A673 (cell line): ENCODE results near the gene PDGFD. TPM values are rescaled to one million over a fixed set of nuclear protein-coding genes. Genes with fewer than 3 reads are reported as not detected.

ENCODE experiments used
- BruUV-seq: library from RNA; stranded (reverse); fragments of 400-500 nt; replicated peaks from 2 replicates; lab custom pipeline; 2021; lab: Mats Ljungman, UMichigan
- CTCF ChIA-PET: fragments of 300-600 bp; sonication (Branson Sonifier 250); formaldehyde crosslinking; loops from one replicate; lab custom pipeline; 2022; ENCODE audit warnings: antibody characterized with exemption; lab: Charles Lee
- POLR2A ChIA-PET: fragments of 300-600 bp; sonication (Branson Sonifier 250); formaldehyde crosslinking; loops from one replicate; lab custom pipeline; 2022; ENCODE audit warnings: antibody characterized with exemption; ENCODE audit not compliant: low non-redundant PET; lab: Charles Lee
- DNase-seq: peaks from one replicate; pipeline ENCODE4 v3.0.0-alpha.2; 2015; ENCODE audit warnings: low spot score
- H3K27ac ChIP-seq: fragments of 200-600 bp; sonication (generic); 2 replicates; pipeline ENCODE4 v1.5.1; 2016; ENCODE audit warnings: mixed run types, low read depth, mild to moderate bottlenecking, mixed read lengths, antibody characterized with exemption, low read length; ENCODE audit not compliant: poor library complexity, severe bottlenecking
- H3K27me3 ChIP-seq: fragments of 200-600 bp; sonication (generic); replicated peaks from 2 replicates; pipeline ENCODE4 v1.6.1; 2017; ENCODE audit warnings: mixed run types, low read depth, mild to moderate bottlenecking, mixed read lengths, antibody characterized with exemption, low read length; ENCODE audit not compliant: insufficient read depth, poor library complexity
- H3K36me3 ChIP-seq: fragments of 200-600 bp; sonication (generic); 2 replicates; pipeline ENCODE4 v1.6.1; 2016; ENCODE audit warnings: mixed run types, mild to moderate bottlenecking, mixed read lengths, antibody characterized with exemption, low read length; ENCODE audit not compliant: insufficient read depth, poor library complexity, severe bottlenecking
- H3K4me1 ChIP-seq: fragments of 200-600 bp; sonication (generic); 2 replicates; pipeline ENCODE4 v1.6.1; 2017; ENCODE audit warnings: mixed run types, mild to moderate bottlenecking, mixed read lengths, antibody characterized with exemption, low read length; ENCODE audit not compliant: insufficient read depth, poor library complexity, severe bottlenecking
- H3K4me3 ChIP-seq: fragments of 200-600 bp; sonication (generic); 2 replicates; pipeline ENCODE4 v1.5.1; 2016; ENCODE audit warnings: low read depth, mixed run types, mild to moderate bottlenecking, mixed read lengths, low read length; ENCODE audit not compliant: poor library complexity, severe bottlenecking
- H3K9me3 ChIP-seq: fragments of 200-600 bp; sonication (generic); 2 replicates; pipeline ENCODE4 v1.6.1; 2016; ENCODE audit warnings: mixed run types, low read depth, mild to moderate bottlenecking, mixed read lengths, antibody characterized with exemption, low read length; ENCODE audit not compliant: poor library complexity, severe bottlenecking
- CTCF ChIP-seq: fragments of 300-800, 200-600 bp; sonication (generic); conservative IDR thresholded peaks from 2 replicates; pipeline ENCODE4 v1.5.1; 2017; ENCODE audit warnings: low read depth, mild to moderate bottlenecking, antibody characterized with exemption, low read length, moderate library complexity, mixed read lengths
- EZH2 ChIP-seq: fragments of 200-600 bp; sonication (generic); IDR thresholded peaks from 2 replicates; pipeline ENCODE4 v1.6.1; 2017; ENCODE audit warnings: borderline replicate concordance, low read depth, mild to moderate bottlenecking, mixed read lengths, antibody characterized with exemption, low read length; ENCODE audit not compliant: poor library complexity, severe bottlenecking
- intact Hi-C: fragments of 100-400 bp; cut with micrococcal nuclease; formaldehyde crosslinking; loops from one replicate; pipeline ENCODE4 v1.10.0; 2022; ENCODE audit not compliant: unreplicated experiment
- total RNA-seq: library from RNA; stranded (reverse); gene quantifications from 2 replicates; pipeline ENCODE4 v1.2.3, GENCODE V29; 2021

The PDGFD gene
- total RNA-seq, 1 experiment from 2014 or later = 6.1 TPM

GRCh38 chr11:104154296-104154695, 9.7 kb downstream of the PDGFD start:
- POLR2A ChIA-PET = interaction anchor here (0.6 kb wide), 1 partner anchor 13 kb away, joined by 4 read pairs; no protein-coding TSS in a partner anchor
- CTCF ChIA-PET = no interaction called here
- Histone ChIP-seq H3K36me3 (no peaks in the 10 kb centered on the region), H3K9me3 (no peaks in the 10 kb centered on the region), H3K27me3 (no peaks in the 10 kb centered on the region), H3K4me1 (peaks cover 29% of the 10 kb centered on the region), H3K27ac (no peak overlapping the region), H3K4me3 (no peak overlapping the region)
- DNase-seq = peak; percentile 70
- intact Hi-C loops = loop anchor here (5.0 to 10.0 kb wide), 3 partner anchors 227 to 949 kb away; no protein-coding TSS in a partner anchor
- BruUV-seq = no TSS peak
- TF ChIP-seq EZH2 (no peak), CTCF (no peak)

GRCh38 chr11:104152941-104153505, 10.9 kb downstream of the PDGFD start:
- ChIA-PET POLR2A (no interaction called here), CTCF (no interaction called here)
- intact Hi-C loops = loop anchor here (5.0 to 10.0 kb wide), 3 partner anchors 226 to 948 kb away; no protein-coding TSS in a partner anchor
- peak; percentile 79 for DNase-seq
- no TSS peak for BruUV-seq
- Histone ChIP-seq H3K9me3 (no peaks in the 10 kb centered on the region), H3K27ac (no peak overlapping the region), H3K4me1 (peaks cover 29% of the 10 kb centered on the region), H3K4me3 (no peak overlapping the region), H3K36me3 (no peaks in the 10 kb centered on the region), H3K27me3 (no peaks in the 10 kb centered on the region)
- no peak for TF ChIP-seq EZH2
- no peak for TF ChIP-seq CTCF

GRCh38 chr11:104151404-104152204, 12.3 kb downstream of the PDGFD start:
- Histone ChIP-seq H3K36me3 (no peaks in the 10 kb centered on the region), H3K27me3 (no peaks in the 10 kb centered on the region), H3K27ac (no peak overlapping the region), H3K9me3 (no peaks in the 10 kb centered on the region), H3K4me1 (peaks cover 29% of the 10 kb centered on the region), H3K4me3 (no peak overlapping the region)
- TF ChIP-seq EZH2 (no peak), CTCF (peak; percentile 73)
- ChIA-PET POLR2A (no interaction called here), CTCF (no interaction called here)
- no TSS peak for BruUV-seq
- intact Hi-C loops = loop anchor here (5.0 to 10.0 kb wide), 3 partner anchors 224 to 947 kb away; no protein-coding TSS in a partner anchor
- peak; percentile 58 for DNase-seq
